Measurements from ENCODE around the gene CHST12.
A peak's percentile ranks its signal among the peaks of the same experiment; 100 is the strongest.

Gene CHST12

GRCh38 chr7:2403014-2403717 lies at the start of gene CHST12:
Gene CHST12 (plus strand): TSS chr7:2403611. CDS start chr7:2432640, 29,029 bp downstream.
- peak within 1 kb of the TSS; percentile 82 for H3K4me3 ChIP-seq (ENCODE audit: low read length)
- H4K20me1 ChIP-seq (ENCODE audit: control insufficient read depth, insufficient read depth, low read depth, low read length): peaks cover 8% of the 10 kb centered on the region
- TF ChIP-seq, protein P1, sequence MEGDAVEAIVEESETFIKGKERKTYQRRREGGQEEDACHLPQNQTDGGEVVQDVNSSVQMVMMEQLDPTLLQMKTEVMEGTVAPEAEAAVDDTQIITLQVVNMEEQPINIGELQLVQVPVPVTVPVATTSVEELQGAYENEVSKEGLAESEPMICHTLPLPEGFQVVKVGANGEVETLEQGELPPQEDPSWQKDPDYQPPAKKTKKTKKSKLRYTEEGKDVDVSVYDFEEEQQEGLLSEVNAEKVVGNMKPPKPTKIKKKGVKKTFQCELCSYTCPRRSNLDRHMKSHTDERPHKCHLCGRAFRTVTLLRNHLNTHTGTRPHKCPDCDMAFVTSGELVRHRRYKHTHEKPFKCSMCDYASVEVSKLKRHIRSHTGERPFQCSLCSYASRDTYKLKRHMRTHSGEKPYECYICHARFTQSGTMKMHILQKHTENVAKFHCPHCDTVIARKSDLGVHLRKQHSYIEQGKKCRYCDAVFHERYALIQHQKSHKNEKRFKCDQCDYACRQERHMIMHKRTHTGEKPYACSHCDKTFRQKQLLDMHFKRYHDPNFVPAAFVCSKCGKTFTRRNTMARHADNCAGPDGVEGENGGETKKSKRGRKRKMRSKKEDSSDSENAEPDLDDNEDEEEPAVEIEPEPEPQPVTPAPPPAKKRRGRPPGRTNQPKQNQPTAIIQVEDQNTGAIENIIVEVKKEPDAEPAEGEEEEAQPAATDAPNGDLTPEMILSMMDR (IDR thresholded peaks at IDR 0.05; ENCODE audit: low read depth, low read length, poor library complexity, severe bottlenecking): no peak
- no peak for TF ChIP-seq EZH2phosphoT487 (IDR thresholded peaks at IDR 0.05; ENCODE audit: borderline replicate concordance, low read length)
- peaks cover 52% of the 10 kb centered on the region for H3K4me1 ChIP-seq (ENCODE audit: control insufficient read depth, low read length)
- no peaks in the 10 kb centered on the region for H3K79me2 ChIP-seq (ENCODE audit: control insufficient read depth, low read length)
- peak within 1 kb of the TSS; percentile 91 for H3K4me2 ChIP-seq (ENCODE audit: low read length)
- no peaks in the 10 kb centered on the region for H3K9me3 ChIP-seq (ENCODE audit: control insufficient read depth, insufficient read depth, low read length)
- H3K36me3 ChIP-seq (ENCODE audit: control insufficient read depth, low read length): no peaks in the 10 kb centered on the region
- H3K27ac ChIP-seq (ENCODE audit: low read depth, low read length): no peak within 1 kb of the TSS
- H3K9me2 ChIP-seq (replicated peaks; ENCODE audit: control insufficient read depth, low read length): no peaks in the 10 kb centered on the region
- peaks cover 19% of the 10 kb centered on the region for H3F3A ChIP-seq (ENCODE audit: control insufficient read depth, insufficient read depth)
- H3K27me3 ChIP-seq (ENCODE audit: control insufficient read depth, low read length): peaks cover 25% of the 10 kb centered on the region

- Histone ChIP-seq H3K27ac (ENCODE audit: low read depth, low read length) (peak overlapping the region; percentile 91), H3K27me3 (ENCODE audit: control insufficient read depth, low read length) (no peaks in the 10 kb centered on the region), H3K79me2 (ENCODE audit: control insufficient read depth, low read length) (peaks cover 57% of the 10 kb centered on the region), H4K20me1 (ENCODE audit: control insufficient read depth, insufficient read depth, low read depth, low read length) (peaks cover 32% of the 10 kb centered on the region), H3K9me2 (replicated peaks; ENCODE audit: control insufficient read depth, low read length) (no peaks in the 10 kb centered on the region), H3F3A (ENCODE audit: control insufficient read depth, insufficient read depth) (peaks cover under 1% of the 10 kb centered on the region; the same call in 1 of the 2 replicates), H3K36me3 (ENCODE audit: control insufficient read depth, low read length) (peaks cover 39% of the 10 kb centered on the region), H3K9me3 (ENCODE audit: control insufficient read depth, insufficient read depth, low read length) (no peaks in the 10 kb centered on the region), H3K4me1 (ENCODE audit: control insufficient read depth, low read length) (peaks cover 33% of the 10 kb centered on the region), H3K4me2 (ENCODE audit: low read length) (peak overlapping the region; percentile 85), H3K4me3 (ENCODE audit: low read length) (peak overlapping the region; percentile 75)
- TF ChIP-seq, protein P1 (IDR thresholded peaks at IDR 0.05; ENCODE audit: low read depth, low read length, poor library complexity, severe bottlenecking): no peak
- no peak for TF ChIP-seq EZH2phosphoT487 (IDR thresholded peaks at IDR 0.05; ENCODE audit: borderline replicate concordance, low read length)
Observed at GRCh38 chr7:2353936-2354185, 49.5 kb upstream of the CHST12 start.

GRCh38 chr7:2354186-2354938 lies 49.0 kb upstream of the CHST12 start, which contains the start of gene EIF3B:
Gene EIF3B (plus strand): TSS chr7:2354827. CDS start chr7:2354922, 95 bp downstream.
- H3F3A ChIP-seq (ENCODE audit: control insufficient read depth, insufficient read depth): peaks cover 4% of the 10 kb centered on the region; the same call in 1 of the 2 replicates
- no peaks in the 10 kb centered on the region for H3K27me3 ChIP-seq (ENCODE audit: control insufficient read depth, low read length)
- peaks cover 37% of the 10 kb centered on the region for H4K20me1 ChIP-seq (ENCODE audit: control insufficient read depth, insufficient read depth, low read depth, low read length)
- H3K27ac ChIP-seq (ENCODE audit: low read depth, low read length): peak within 1 kb of the TSS; percentile 91
- TF ChIP-seq EZH2phosphoT487 (IDR thresholded peaks at IDR 0.05; ENCODE audit: borderline replicate concordance, low read length): no peak
- TF ChIP-seq, protein P1 (IDR thresholded peaks at IDR 0.05; ENCODE audit: low read depth, low read length, poor library complexity, severe bottlenecking): no peak
- peak within 1 kb of the TSS; percentile 85 for H3K4me2 ChIP-seq (ENCODE audit: low read length)
- H3K79me2 ChIP-seq (ENCODE audit: control insufficient read depth, low read length): peaks cover 62% of the 10 kb centered on the region
- H3K4me1 ChIP-seq (ENCODE audit: control insufficient read depth, low read length): peaks cover 34% of the 10 kb centered on the region
- no peaks in the 10 kb centered on the region for H3K9me2 ChIP-seq (replicated peaks; ENCODE audit: control insufficient read depth, low read length)
- no peaks in the 10 kb centered on the region for H3K9me3 ChIP-seq (ENCODE audit: control insufficient read depth, insufficient read depth, low read length)
- H3K4me3 ChIP-seq (ENCODE audit: low read length): peak within 1 kb of the TSS; percentile 75
- peaks cover 44% of the 10 kb centered on the region for H3K36me3 ChIP-seq (ENCODE audit: control insufficient read depth, low read length)
